ENCODE measurements around the gene MGAT4C. TPM values are rescaled to one million over a fixed set of nuclear protein-coding genes. Genes with fewer than 3 reads are reported as not detected.
"Not testable (repeated sequence)": the region's sequence is repeated elsewhere in the genome, so short reads cannot be mapped to it uniquely, and the experiment has no call there.

The MGAT4C gene
- total RNA-seq, 1 donor from 2014 or later: not detected

GRCh38 chr12:86137936-86138335, 118.3 kb downstream of the MGAT4C start:
- intact Hi-C loops (cut with micrococcal nuclease): no loop called here

GRCh38 chr12:86134561-86134960, 121.6 kb downstream of the MGAT4C start:
- intact Hi-C loops (cut with micrococcal nuclease): no loop called here

GRCh38 chr12:86126900-86127299, 129.3 kb downstream of the MGAT4C start:
- intact Hi-C loops (cut with micrococcal nuclease): not testable (repeated sequence)

GRCh38 chr12:86122846-86123468, 133.2 kb downstream of the MGAT4C start:
- intact Hi-C loops (cut with micrococcal nuclease): no loop called here

- intact Hi-C loops (cut with micrococcal nuclease): no loop called here
Measured at GRCh38 chr12:86118161-86118560, 138.0 kb downstream of the MGAT4C start.

- intact Hi-C loops (cut with micrococcal nuclease): no loop called here
Measured at GRCh38 chr12:86117711-86118110, 138.5 kb downstream of the MGAT4C start.

GRCh38 chr12:86104087-86104486, 152.1 kb downstream of the MGAT4C start:
- intact Hi-C loops (cut with micrococcal nuclease): no loop called here

GRCh38 chr12:86097161-86097560, 159.0 kb downstream of the MGAT4C start:
- intact Hi-C loops (cut with micrococcal nuclease): no loop called here

- intact Hi-C loops (cut with micrococcal nuclease): no loop called here
Measured at GRCh38 chr12:86091681-86092080, 164.5 kb downstream of the MGAT4C start.

- intact Hi-C loops (cut with micrococcal nuclease): no loop called here
Measured at GRCh38 chr12:86081843-86082242, 174.3 kb downstream of the MGAT4C start.

- intact Hi-C loops (cut with micrococcal nuclease): not testable (repeated sequence)
Measured at GRCh38 chr12:86059052-86059451, 197.1 kb downstream of the MGAT4C start.

- intact Hi-C loops (cut with micrococcal nuclease): no loop called here
Measured at GRCh38 chr12:86057092-86057845, 198.9 kb downstream of the MGAT4C start.

GRCh38 chr12:86052921-86053320, 203.3 kb downstream of the MGAT4C start:
- intact Hi-C loops (cut with micrococcal nuclease): no loop called here

GRCh38 chr12:86050010-86050409, 206.2 kb downstream of the MGAT4C start:
- intact Hi-C loops (cut with micrococcal nuclease): no loop called here

- intact Hi-C loops (cut with micrococcal nuclease): no loop called here
Measured at GRCh38 chr12:86044396-86044795, 211.8 kb downstream of the MGAT4C start.

- intact Hi-C loops (cut with micrococcal nuclease): no loop called here
Measured at GRCh38 chr12:86042062-86042461, 214.1 kb downstream of the MGAT4C start.

GRCh38 chr12:86018361-86018760, 237.8 kb downstream of the MGAT4C start:
- intact Hi-C loops (cut with micrococcal nuclease): no loop called here

- intact Hi-C loops (cut with micrococcal nuclease): no loop called here
Measured at GRCh38 chr12:86015026-86015425, 241.2 kb downstream of the MGAT4C start.

GRCh38 chr12:86006727-86007126, 249.5 kb downstream of the MGAT4C start:
- intact Hi-C loops (cut with micrococcal nuclease): no loop called here

- intact Hi-C loops (cut with micrococcal nuclease): no loop called here
Measured at GRCh38 chr12:85998074-85998473, 258.1 kb downstream of the MGAT4C start.

GRCh38 chr12:85996280-85996679, 259.9 kb downstream of the MGAT4C start:
- intact Hi-C loops (cut with micrococcal nuclease): no loop called here

- intact Hi-C loops (cut with micrococcal nuclease): no loop called here
Measured at GRCh38 chr12:85993746-85994145, 262.4 kb downstream of the MGAT4C start.

GRCh38 chr12:85985996-85986395, 270.2 kb downstream of the MGAT4C start:
- intact Hi-C loops (cut with micrococcal nuclease): no loop called here
